Measurements from ENCODE around the gene BTBD9.

BTBD9 gene

DNA sequence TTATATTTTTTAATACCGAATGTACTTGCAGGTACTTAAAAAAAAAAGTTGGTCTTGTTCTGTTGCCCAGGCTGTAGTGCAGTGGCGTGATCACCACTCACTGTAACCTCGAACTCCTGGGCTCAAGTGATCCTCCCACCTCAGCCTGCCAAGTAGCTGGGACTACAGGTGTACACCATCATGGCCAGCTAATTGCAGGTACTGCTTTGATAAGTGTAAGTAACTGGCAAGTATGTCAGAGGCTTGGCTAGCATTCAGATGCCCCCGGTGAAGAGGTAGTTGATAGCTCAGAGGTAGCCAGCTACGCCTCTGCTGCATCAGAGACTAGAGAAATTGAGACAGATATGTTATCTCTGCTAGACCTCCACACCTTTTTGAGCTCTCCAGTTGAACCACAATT, 40.5 kb downstream of the BTBD9 start:
- Mint-ChIP-seq H3K4me3 (no peak overlapping the region), H3K36me3 (ENCODE audit: low read depth) (no peaks in the 10 kb centered on the region)

DNA sequence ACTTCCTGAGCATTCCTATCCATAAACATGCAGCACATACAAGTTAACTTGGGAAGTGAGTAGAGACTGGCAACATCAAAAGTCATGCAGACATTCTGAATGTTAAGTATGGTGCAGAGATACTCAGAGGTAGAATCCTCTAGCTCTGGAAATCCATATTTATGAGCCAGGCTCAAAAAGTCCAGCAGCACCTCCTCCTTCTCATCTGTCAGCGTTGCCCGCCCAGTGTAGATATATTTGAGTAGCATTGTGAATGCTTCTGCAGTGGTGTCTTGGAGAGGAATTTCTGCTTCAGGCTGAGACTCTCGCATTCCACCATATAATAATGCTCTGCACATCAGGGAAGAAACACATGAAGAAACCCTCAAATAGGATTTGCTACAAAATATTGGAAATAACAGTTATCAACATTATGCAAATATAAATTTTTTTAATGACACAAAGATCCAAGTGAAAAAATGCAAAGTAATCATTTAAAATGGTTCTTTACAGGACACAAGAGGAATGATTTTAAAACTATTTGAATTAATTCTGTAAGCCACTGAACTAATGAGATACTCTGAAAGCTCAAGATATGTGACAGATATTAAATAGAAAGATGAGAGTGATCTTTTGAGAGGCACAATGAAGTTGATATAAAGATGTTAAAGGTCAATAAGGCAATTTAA, 45.6 kb downstream of the BTBD9 start:
- peaks cover 4% of the 10 kb centered on the region for H3K36me3 Mint-ChIP-seq (ENCODE audit: low read depth)
- DNase-seq (ENCODE audit: low spot score): no peak
- H3K27me3 Mint-ChIP-seq (ENCODE audit: low read depth): no peaks in the 10 kb centered on the region
- H3K9me3 Mint-ChIP-seq: no peaks in the 10 kb centered on the region
- H3K27ac Mint-ChIP-seq: no peak overlapping the region
- no peaks in the 10 kb centered on the region for H3K4me1 Mint-ChIP-seq (ENCODE audit: low read depth)
- no peak overlapping the region for H3K4me3 Mint-ChIP-seq

More for the DNA sequence above, 40.5 kb downstream of the BTBD9 start:
- Mint-ChIP-seq H3K4me1 (ENCODE audit: low read depth) (no peaks in the 10 kb centered on the region), H3K27ac (no peak overlapping the region), H3K27me3 (ENCODE audit: low read depth) (no peaks in the 10 kb centered on the region), H3K9me3 (no peaks in the 10 kb centered on the region)
- DNase-seq (ENCODE audit: low spot score): no peak

DNA sequence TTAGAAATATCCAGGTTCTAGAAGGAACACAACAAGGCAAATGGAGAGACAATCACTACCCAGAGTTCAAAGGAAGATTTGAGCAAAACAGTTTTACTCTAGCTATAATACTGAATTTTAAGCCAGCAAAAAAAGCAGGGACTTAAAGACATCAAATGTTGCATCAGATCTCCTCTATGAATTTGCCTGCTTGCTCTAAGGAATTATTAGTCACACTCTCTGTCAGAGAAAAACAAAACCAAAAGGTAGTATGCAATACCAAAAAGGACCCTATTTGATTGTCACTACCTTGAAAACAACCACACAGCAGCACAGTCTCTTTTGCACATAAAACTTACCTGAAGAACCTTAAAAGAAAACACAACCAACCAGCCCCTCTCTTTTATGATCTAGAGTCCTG, 46.3 kb downstream of the BTBD9 start:
- Mint-ChIP-seq H3K27me3 (ENCODE audit: low read depth) (no peaks in the 10 kb centered on the region), H3K4me1 (ENCODE audit: low read depth) (no peaks in the 10 kb centered on the region), H3K36me3 (ENCODE audit: low read depth) (peaks cover 4% of the 10 kb centered on the region), H3K4me3 (no peak overlapping the region), H3K27ac (no peak overlapping the region), H3K9me3 (no peaks in the 10 kb centered on the region)
- no peak for DNase-seq (ENCODE audit: low spot score)

DNA sequence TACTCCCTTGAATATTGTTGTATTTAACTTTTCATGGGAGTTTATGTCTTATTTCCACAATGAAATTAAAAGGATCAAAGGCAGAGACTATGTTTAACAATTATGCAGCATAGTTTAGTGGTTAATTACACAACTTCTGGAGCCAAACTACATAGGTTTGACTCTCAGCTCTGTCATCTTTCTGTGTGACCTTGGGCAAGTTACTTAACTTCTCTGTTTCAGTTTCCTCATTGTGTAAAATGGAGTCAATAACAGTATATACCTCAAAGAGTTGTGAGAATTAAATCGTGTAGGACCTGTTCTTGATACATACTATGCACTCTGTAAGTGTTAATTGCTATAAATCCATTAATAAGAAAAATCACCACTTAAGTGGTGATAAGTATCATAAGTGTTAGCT, 48.3 kb downstream of the BTBD9 start:
- Mint-ChIP-seq H3K4me3 (no peak overlapping the region), H3K4me1 (ENCODE audit: low read depth) (no peaks in the 10 kb centered on the region), H3K27ac (no peak overlapping the region)

DNA sequence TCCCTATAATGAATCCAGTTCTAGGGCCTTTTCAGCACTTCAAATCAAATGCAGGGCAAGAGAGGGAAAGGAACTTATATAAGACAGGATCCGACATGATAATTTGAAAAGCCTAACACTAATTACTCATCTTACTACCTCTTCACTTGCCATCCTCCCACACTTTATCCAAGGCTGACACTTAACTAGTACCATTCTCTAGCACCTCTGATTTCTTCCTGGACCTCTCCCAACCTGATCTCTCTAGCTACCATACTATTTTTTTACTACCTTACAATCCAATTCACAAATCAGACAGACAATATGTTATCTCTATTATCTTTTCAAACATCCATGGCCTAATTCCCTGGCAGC, 50.4 kb downstream of the BTBD9 start:
- peaks cover 6% of the 10 kb centered on the region for H3K36me3 Mint-ChIP-seq (ENCODE audit: low read depth)
- H3K4me1 Mint-ChIP-seq (ENCODE audit: low read depth): no peaks in the 10 kb centered on the region
- no peak overlapping the region for H3K27ac Mint-ChIP-seq
- DNase-seq (ENCODE audit: low spot score): no peak
- no peaks in the 10 kb centered on the region for H3K27me3 Mint-ChIP-seq (ENCODE audit: low read depth)
- no peak overlapping the region for H3K4me3 Mint-ChIP-seq
- H3K9me3 Mint-ChIP-seq: no peaks in the 10 kb centered on the region

More for the DNA sequence above, 48.3 kb downstream of the BTBD9 start:
- Mint-ChIP-seq H3K9me3 (no peaks in the 10 kb centered on the region), H3K36me3 (ENCODE audit: low read depth) (peaks cover 5% of the 10 kb centered on the region), H3K27me3 (ENCODE audit: low read depth) (no peaks in the 10 kb centered on the region)
- no peak for DNase-seq (ENCODE audit: low spot score)

DNA sequence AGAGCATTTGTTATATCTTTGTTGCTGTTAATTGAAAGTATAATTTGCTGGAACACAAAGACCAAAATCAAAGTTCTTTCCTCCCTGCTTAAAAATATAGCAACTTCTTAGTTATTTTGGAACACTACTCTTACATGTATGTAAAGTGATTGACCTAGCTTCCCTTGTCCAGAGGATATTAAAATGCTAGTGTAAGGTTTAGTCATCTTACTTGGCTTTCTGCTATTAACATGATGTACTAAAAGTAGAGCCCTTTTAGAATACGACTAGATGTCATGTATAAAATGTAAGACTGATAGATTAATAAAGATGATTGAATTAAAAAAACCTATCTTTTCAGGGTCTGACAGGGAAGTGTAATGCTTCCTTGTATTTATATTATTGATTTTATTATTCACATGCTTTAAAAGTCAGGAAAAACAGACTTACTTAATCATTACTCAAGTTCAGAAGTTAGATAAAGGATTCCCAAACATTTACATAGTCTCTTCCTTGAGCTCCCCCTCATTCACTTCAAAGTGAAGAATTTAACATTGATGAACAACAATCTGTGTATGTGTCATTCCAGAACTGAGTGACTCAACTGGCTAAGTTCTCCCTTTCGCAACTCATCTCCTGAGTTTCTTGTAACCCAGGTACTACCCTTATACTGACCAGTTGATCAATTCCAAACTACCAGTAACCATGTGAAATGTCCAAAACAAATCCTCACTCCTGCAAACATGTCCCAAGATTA, 50.9 kb downstream of the BTBD9 start:
- H3K36me3 Mint-ChIP-seq (ENCODE audit: low read depth): peaks cover 6% of the 10 kb centered on the region
- H3K4me3 Mint-ChIP-seq: no peak overlapping the region
- no peaks in the 10 kb centered on the region for H3K27me3 Mint-ChIP-seq (ENCODE audit: low read depth)
- DNase-seq (ENCODE audit: low spot score): no peak
- H3K9me3 Mint-ChIP-seq: no peaks in the 10 kb centered on the region
- no peaks in the 10 kb centered on the region for H3K4me1 Mint-ChIP-seq (ENCODE audit: low read depth)
- H3K27ac Mint-ChIP-seq: no peak overlapping the region

DNA sequence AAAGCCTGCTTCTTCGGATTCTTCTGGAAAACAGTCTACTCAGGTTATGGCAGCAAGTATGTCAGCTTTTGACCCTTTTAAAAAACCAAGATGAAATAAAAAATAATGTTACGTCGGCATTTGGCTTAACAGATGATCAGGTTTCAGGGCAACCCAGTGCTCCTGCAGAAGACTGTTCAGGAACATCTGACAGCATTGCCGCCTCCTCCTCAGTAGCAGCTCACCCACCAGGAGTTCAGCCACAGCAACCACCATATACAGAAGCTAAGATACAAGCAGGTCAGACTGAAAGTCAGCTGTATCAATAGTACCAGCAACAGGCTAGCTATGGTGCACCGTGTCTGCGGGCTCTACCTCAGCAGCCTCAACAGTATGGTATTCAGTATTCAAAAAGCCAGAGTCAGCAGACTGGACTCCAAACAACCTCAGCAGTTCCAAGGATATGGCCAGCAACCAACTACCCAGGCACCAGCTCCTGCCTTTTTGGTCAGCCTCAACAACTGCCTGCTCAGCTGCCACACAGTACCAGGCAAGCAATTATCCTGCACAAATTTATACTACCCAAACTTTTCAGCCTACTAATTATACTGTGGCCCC, 51.9 kb downstream of the BTBD9 start:
- Mint-ChIP-seq H3K9me3 (no peaks in the 10 kb centered on the region), H3K36me3 (ENCODE audit: low read depth) (peaks cover 6% of the 10 kb centered on the region), H3K4me3 (no peak overlapping the region), H3K27me3 (ENCODE audit: low read depth) (no peaks in the 10 kb centered on the region), H3K27ac (no peak overlapping the region), H3K4me1 (ENCODE audit: low read depth) (no peaks in the 10 kb centered on the region)
- DNase-seq (ENCODE audit: low spot score): no peak

DNA sequence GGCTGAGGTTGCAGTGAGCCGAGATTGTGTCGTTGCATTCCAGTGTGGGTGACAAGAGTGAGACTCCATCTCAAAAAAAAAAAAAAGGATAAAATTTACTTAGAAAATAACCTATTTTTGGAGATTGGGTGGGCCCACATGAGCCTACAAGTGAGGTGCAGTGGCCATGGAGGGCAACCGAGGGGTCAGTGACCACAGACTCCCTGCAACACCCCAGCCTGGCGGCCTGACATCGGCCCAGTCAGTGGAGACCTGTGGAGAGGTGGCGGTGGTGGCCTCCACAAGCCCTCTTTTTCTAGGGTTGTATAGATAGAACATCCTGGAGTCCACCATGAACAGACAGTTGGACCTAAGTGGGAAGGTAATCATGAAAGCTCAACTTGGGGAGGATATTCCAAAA, 52.7 kb downstream of the BTBD9 start:
- no peaks in the 10 kb centered on the region for H3K9me3 Mint-ChIP-seq
- H3K27ac Mint-ChIP-seq: no peak overlapping the region
- no peak overlapping the region for H3K4me3 Mint-ChIP-seq
- DNase-seq (ENCODE audit: low spot score): no peak
- H3K4me1 Mint-ChIP-seq (ENCODE audit: low read depth): no peaks in the 10 kb centered on the region
- H3K36me3 Mint-ChIP-seq (ENCODE audit: low read depth): peaks cover 2% of the 10 kb centered on the region
- H3K27me3 Mint-ChIP-seq (ENCODE audit: low read depth): no peaks in the 10 kb centered on the region

DNA sequence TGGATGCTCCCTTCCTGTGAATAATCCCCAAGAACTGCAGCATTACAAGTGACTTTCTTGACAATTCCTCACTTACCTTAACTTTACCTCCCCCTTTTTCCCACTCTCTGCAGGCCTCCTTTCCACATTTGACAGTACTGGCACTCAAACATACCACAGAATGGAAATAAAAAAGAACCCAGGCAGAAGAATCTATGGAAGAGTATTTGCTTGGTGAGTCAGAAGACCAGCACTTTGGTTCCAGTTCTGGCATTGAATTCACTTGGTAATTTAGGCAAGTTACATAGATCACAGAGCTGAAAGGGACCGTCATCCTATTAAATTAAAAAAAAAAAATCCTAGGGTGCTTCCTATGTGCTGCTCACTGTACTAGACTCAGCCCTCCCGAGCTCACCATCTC, 55.0 kb downstream of the BTBD9 start:
- no peaks in the 10 kb centered on the region for H3K27me3 Mint-ChIP-seq (ENCODE audit: low read depth)
- no peaks in the 10 kb centered on the region for H3K9me3 Mint-ChIP-seq
- H3K27ac Mint-ChIP-seq: no peak overlapping the region
- H3K4me1 Mint-ChIP-seq (ENCODE audit: low read depth): no peaks in the 10 kb centered on the region
- no peak for DNase-seq (ENCODE audit: low spot score)
- peaks cover 3% of the 10 kb centered on the region for H3K36me3 Mint-ChIP-seq (ENCODE audit: low read depth)
- no peak overlapping the region for H3K4me3 Mint-ChIP-seq

DNA sequence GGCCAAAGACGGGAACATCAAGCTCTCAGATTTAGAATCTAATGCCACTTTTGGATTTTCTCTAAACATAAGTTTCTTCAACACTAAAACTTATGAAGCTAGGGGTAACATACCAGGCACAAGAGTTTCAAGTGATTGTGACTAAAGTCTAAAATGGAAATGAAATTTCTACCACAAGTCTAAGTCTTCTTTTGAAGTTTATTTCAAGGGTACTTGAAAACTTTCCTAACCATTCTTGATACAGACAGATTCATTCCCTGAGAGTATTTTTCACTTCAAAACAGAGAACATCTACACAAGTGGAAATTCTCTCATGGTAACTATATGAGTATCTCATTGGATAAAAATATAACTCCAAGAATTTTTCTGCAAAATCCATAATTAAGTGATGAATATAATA, 56.2 kb downstream of the BTBD9 start:
- no peaks in the 10 kb centered on the region for H3K27me3 Mint-ChIP-seq (ENCODE audit: low read depth)
- DNase-seq (ENCODE audit: low spot score): no peak
- peaks cover 4% of the 10 kb centered on the region for H3K4me1 Mint-ChIP-seq (ENCODE audit: low read depth)
- H3K9me3 Mint-ChIP-seq: no peaks in the 10 kb centered on the region
- peaks cover 3% of the 10 kb centered on the region for H3K36me3 Mint-ChIP-seq (ENCODE audit: low read depth)
- H3K4me3 Mint-ChIP-seq: no peak overlapping the region
- H3K27ac Mint-ChIP-seq: no peak overlapping the region

DNA sequence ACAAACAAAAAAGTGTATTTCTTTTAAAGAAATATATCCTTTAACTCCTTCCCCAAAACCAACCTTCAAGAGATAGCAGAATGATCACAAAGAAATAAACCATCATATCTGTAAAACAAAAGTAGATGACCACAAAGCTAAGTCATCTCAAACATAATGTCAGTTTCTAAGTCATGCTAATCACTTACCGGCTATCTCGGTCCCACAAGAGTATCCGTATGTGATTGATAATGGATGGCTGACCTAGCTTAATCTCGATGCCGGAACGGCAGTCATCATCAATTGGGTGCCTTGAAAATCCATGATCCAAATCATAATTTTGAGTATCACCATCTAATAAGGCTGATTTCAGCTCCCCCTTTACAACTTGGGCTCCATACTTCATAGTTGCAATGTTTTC, 59.7 kb downstream of the BTBD9 start:
- DNase-seq (ENCODE audit: low spot score): no peak
- no peak overlapping the region for H3K27ac Mint-ChIP-seq
- H3K4me1 Mint-ChIP-seq (ENCODE audit: low read depth): peaks cover 7% of the 10 kb centered on the region
- H3K27me3 Mint-ChIP-seq (ENCODE audit: low read depth): no peaks in the 10 kb centered on the region
- peaks cover 7% of the 10 kb centered on the region for H3K36me3 Mint-ChIP-seq (ENCODE audit: low read depth)
- H3K9me3 Mint-ChIP-seq: no peaks in the 10 kb centered on the region
- no peak overlapping the region for H3K4me3 Mint-ChIP-seq

DNA sequence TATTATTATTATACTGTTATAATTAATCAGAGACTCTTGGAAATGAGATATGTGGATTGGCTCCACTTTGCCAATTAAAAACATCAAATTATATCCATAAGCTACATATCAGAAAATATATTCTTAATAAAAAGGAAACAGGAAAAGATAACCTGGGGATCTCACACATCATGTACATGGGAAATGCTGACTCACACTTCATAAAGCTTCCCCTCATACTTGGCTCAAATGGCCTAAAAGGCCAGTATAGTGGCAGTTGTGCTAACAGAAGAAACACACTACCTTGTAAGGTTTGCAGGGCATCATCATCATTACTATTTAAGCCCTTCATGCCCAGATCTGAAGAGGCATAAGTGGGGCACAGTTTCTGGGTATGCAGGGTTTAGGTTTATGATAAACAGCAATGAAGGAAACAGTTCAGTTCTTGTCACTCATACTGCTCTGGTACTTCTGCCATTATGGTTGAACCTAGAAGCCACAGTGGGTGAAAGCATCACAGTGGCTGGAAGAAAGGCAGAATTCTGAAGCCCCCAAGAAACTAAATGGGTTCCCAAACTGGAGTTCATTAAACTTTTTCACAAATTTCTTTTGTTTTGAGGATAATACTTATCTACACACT, 60.6 kb downstream of the BTBD9 start:
- no peaks in the 10 kb centered on the region for H3K27me3 Mint-ChIP-seq (ENCODE audit: low read depth)
- no peak overlapping the region for H3K4me3 Mint-ChIP-seq
- no peak overlapping the region for H3K27ac Mint-ChIP-seq
- no peak for DNase-seq (ENCODE audit: low spot score)
- H3K36me3 Mint-ChIP-seq (ENCODE audit: low read depth): peaks cover 11% of the 10 kb centered on the region
- H3K9me3 Mint-ChIP-seq: no peaks in the 10 kb centered on the region
- peaks cover 7% of the 10 kb centered on the region for H3K4me1 Mint-ChIP-seq (ENCODE audit: low read depth)

DNA sequence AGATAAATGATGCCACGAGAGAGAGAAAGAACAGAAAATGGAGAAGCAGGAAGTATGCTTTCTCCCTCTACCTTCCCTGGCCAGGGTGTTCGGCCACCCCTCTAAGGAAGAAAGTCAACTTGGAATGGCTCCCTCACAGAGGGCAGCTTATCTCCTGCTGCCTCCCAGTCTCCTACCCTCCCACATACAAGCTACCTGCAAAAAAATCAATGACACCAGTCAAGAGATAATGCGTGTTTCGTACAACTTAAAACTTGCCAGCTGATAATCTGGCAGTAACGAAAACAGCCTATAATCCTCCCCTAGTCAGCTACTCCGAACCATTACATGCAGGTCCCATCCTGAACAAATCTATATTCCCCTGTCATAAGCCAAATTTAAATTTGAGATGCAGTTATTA, 61.7 kb downstream of the BTBD9 start:
- Mint-ChIP-seq H3K27ac (no peak overlapping the region), H3K9me3 (no peaks in the 10 kb centered on the region), H3K4me1 (ENCODE audit: low read depth) (peaks cover 12% of the 10 kb centered on the region), H3K4me3 (no peak overlapping the region), H3K36me3 (ENCODE audit: low read depth) (peaks cover 11% of the 10 kb centered on the region), H3K27me3 (ENCODE audit: low read depth) (no peaks in the 10 kb centered on the region)
- no peak for DNase-seq (ENCODE audit: low spot score)

DNA sequence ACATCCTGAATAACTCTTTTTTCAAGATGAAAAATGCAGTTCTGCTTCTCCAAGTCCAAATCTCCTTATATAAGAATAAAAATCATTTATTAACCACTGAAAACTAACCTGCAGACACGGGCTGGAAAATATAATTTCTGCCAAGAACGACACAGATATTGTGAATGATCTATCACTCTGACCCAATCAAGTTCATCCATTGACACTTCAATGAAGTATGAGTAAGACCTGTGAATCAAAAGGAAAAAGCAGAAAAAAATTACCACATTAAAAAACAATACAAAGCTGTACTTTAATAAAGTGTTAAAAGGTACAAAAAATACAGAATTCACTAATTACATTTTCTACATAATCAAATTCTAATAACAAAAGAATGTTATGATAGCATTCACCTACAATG, 62.2 kb downstream of the BTBD9 start:
- Mint-ChIP-seq H3K4me3 (no peak overlapping the region), H3K4me1 (ENCODE audit: low read depth) (peaks cover 13% of the 10 kb centered on the region), H3K27me3 (ENCODE audit: low read depth) (no peaks in the 10 kb centered on the region), H3K27ac (no peak overlapping the region), H3K9me3 (no peaks in the 10 kb centered on the region), H3K36me3 (ENCODE audit: low read depth) (peaks cover 11% of the 10 kb centered on the region)
- DNase-seq (ENCODE audit: low spot score): no peak
